Gastrocnemius medialis (tissue), 4 donors: Measurements from ENCODE around the gene DDX47. TPM values are rescaled to one million over a fixed set of nuclear protein-coding genes. Genes with fewer than 3 reads are reported as not detected.

Experiments
- ATAC-seq, 2 donors: fragments of 150-250 bp; one replicate each; pipeline ENCODE4 v1.9.1; 2016
- DNase-seq, 2 donors: peaks; one replicate each; pipeline ENCODE4 v3.0.0-alpha.2; 2019
- H3K27ac ChIP-seq, 4 donors: fragments of 200-600 bp; sonication (generic); 1 replicate in 1 of 4; 2 replicates in 3 of 4; pipeline ENCODE4 v1.5.1; 2016 to 2018; ENCODE audit warnings: mild to moderate bottlenecking in 2 of 4, moderate library complexity in 1 of 4
- H3K27me3 ChIP-seq, 3 donors: fragments of 200-600 bp; sonication (generic) in 2 of 3; 1 replicate in 1 of 3; 2 replicates in 2 of 3; pipeline versions ENCODE4 v1.5.1 to v1.6.0; 2016 to 2019; ENCODE audit warnings: mild to moderate bottlenecking in 1 of 3, moderate library complexity in 1 of 3
- H3K36me3 ChIP-seq, 2 donors: fragments of 200-600 bp; sonication (generic) in 1 of 2; one replicate each; pipeline ENCODE4 v1.5.1; 2017 to 2018
- H3K4me1 ChIP-seq, 2 donors: fragments of 200-600 bp; sonication (generic) in 1 of 2; one replicate each; pipeline ENCODE4 v1.5.1; 2016 to 2017; ENCODE audit warnings: mild to moderate bottlenecking in 2 of 2
- H3K4me3 ChIP-seq, 4 donors: fragments of 200-600 bp; sonication (generic) in 3 of 4; 1 replicate in 1 of 4; 2 replicates in 3 of 4; pipeline ENCODE4 v1.5.1; 2016 to 2019; ENCODE audit warnings: mild to moderate bottlenecking in 2 of 4
- H3K9me3 ChIP-seq, 3 donors: fragments of 200-600 bp; sonication (generic) in 2 of 3; 1 replicate in 1 of 3; 2 replicates in 2 of 3; pipeline ENCODE4 v1.5.1; 2016 to 2019
- CTCF ChIP-seq, 5 experiments: fragments of 450-650 bp in 3 of 5; fragments of 200-600 bp in 2 of 5; sonication (generic) in 2 of 5; IDR thresholded peaks in 4 of 5; conservative IDR thresholded peaks in 1 of 5; 1 replicate in 4 of 5; 2 replicates in 1 of 5; pipeline ENCODE4 v1.5.1; 2016 to 2019; ENCODE audit warnings: antibody characterized with exemption in 5 of 5, mild to moderate bottlenecking in 3 of 5, moderate library complexity in 3 of 5
- POLR2A ChIP-seq, 2 donors: fragments of 450-650 bp; IDR thresholded peaks; one replicate each; pipeline ENCODE4 v1.6.1; 2017; ENCODE audit warnings: antibody characterized with exemption in 2 of 2, mild to moderate bottlenecking in 2 of 2, moderate library complexity in 2 of 2
- in situ Hi-C, 4 donors: fragments of 200-750 bp; cut with MboI; loops; one replicate each; pipeline versions ENCODE4 v1.15.0 to v1.8.0; 2017; ENCODE audit warnings: low sequenced_read_pairs in 4 of 4
- intact Hi-C: fragments of 100-400 bp; cut with DNase I; formaldehyde crosslinking; loops from one replicate; pipeline ENCODE4 v1.15.1; 2023; ENCODE audit warnings: low total_unique reads
- total RNA-seq, 4 donors: library from RNA; depleted of rRNA; stranded (reverse); fragments of >200 nt; gene quantifications; one replicate each; pipeline versions ENCODE4 v1.1.0 to v1.2.3, GENCODE V29; 2016

DDX47 gene
- total RNA-seq, 4 donors from 2014 or later, result 37.1 to 75.4 (median 58.3) TPM

GRCh38 chr12:12788675-12789368 is 24.3 kb upstream of the DDX47 start:
- Histone ChIP-seq H3K27me3 (no peaks in the 10 kb centered on the region), H3K4me3 (peak overlapping the region in 3 of 4 donors; percentile 77 to 87 (median 84)), H3K27ac (peak overlapping the region; percentile 87 to 94 (median 92)), H3K36me3 (no peaks in the 10 kb centered on the region), H3K9me3 (no peaks in the 10 kb centered on the region), H3K4me1 (peaks cover 18 to 38% of the 10 kb centered on the region in 2 donors)
- DNase-seq (peak; percentile 35 to 59), ATAC-seq (peak; percentile 21 to 54)
- in situ Hi-C loops, result loop anchor here in 1 of 4 donors (25.0 kb wide), 1 partner anchor 198 kb away; no protein-coding TSS in a partner anchor
- TF ChIP-seq CTCF (IDR thresholded peaks at IDR 0.05 in 4 of 5, conservative IDR thresholded peaks at IDR 0.05 in 1 of 5), result peak; percentile 66 to 89 (median 72)
- no peak for TF ChIP-seq POLR2A (IDR thresholded peaks at IDR 0.05)
- intact Hi-C loops, result loop anchor here (5.0 to 10.0 kb wide), 2 partner anchors 72 to 196 kb away; partner anchors contain the start of gene CDKN1B

- no peak for DNase-seq
- TF ChIP-seq POLR2A (IDR thresholded peaks at IDR 0.05), result no peak
- TF ChIP-seq CTCF (IDR thresholded peaks at IDR 0.05 in 4 of 5, conservative IDR thresholded peaks at IDR 0.05 in 1 of 5), result no peak
- Histone ChIP-seq H3K9me3 (no peaks in the 10 kb centered on the region), H3K27ac (peak overlapping the region in 2 of 4 donors; percentile 4 to 89), H3K36me3 (no peaks in the 10 kb centered on the region), H3K27me3 (no peaks in the 10 kb centered on the region), H3K4me1 (peaks cover 18 to 32% of the 10 kb centered on the region in 2 donors), H3K4me3 (no peak overlapping the region)
- intact Hi-C loops, result no loop called here
- in situ Hi-C loops, result loop anchor here in 1 of 4 donors (25.0 kb wide), 1 partner anchor 196 kb away; no protein-coding TSS in a partner anchor
- no peak for ATAC-seq
Observed at GRCh38 chr12:12790956-12791355, 22.2 kb upstream of the DDX47 start.

- DNase-seq, result no peak
- peak overlapping the region; percentile 19 to 39 (median 32) for H3K4me3 ChIP-seq
- H3K36me3 ChIP-seq, result no peaks in the 10 kb centered on the region
- intact Hi-C loops (no loop called here), in situ Hi-C loops (loop anchor here in 1 of 4 donors (25.0 kb wide), 1 partner anchor 195 kb away; no protein-coding TSS in a partner anchor)
- no peak for ATAC-seq
- H3K4me1 ChIP-seq, result peaks cover 18 to 30% of the 10 kb centered on the region in 2 donors
- peak overlapping the region; percentile 4 to 89 (median 20) for H3K27ac ChIP-seq
- no peak for TF ChIP-seq CTCF (IDR thresholded peaks at IDR 0.05 in 4 of 5, conservative IDR thresholded peaks at IDR 0.05 in 1 of 5)
- no peaks in the 10 kb centered on the region for H3K27me3 ChIP-seq
- no peaks in the 10 kb centered on the region for H3K9me3 ChIP-seq
Observed at GRCh38 chr12:12791756-12792369, 21.3 kb upstream of the DDX47 start.

- Histone ChIP-seq H3K36me3 (no peaks in the 10 kb centered on the region), H3K4me1 (peaks cover 16 to 29% of the 10 kb centered on the region in 2 donors), H3K27ac (peak overlapping the region in 3 of 4 donors; percentile 4 to 89 (median 11)), H3K4me3 (no peak overlapping the region), H3K9me3 (no peaks in the 10 kb centered on the region), H3K27me3 (no peaks in the 10 kb centered on the region)
- DNase-seq, result no peak
- no peak for ATAC-seq
- TF ChIP-seq POLR2A (IDR thresholded peaks at IDR 0.05) (no peak), CTCF (IDR thresholded peaks at IDR 0.05 in 4 of 5, conservative IDR thresholded peaks at IDR 0.05 in 1 of 5) (no peak)
- intact Hi-C loops, result no loop called here
- in situ Hi-C loops, result loop anchor here in 1 of 4 donors (25.0 kb wide), 1 partner anchor 195 kb away; no protein-coding TSS in a partner anchor
Observed at GRCh38 chr12:12792421-12792820, 20.7 kb upstream of the DDX47 start.
